Thyroid gland (tissue), 4 donors: Measurements from ENCODE around the gene USF1. TPM values are rescaled to one million over a fixed set of nuclear protein-coding genes. Genes with fewer than 3 reads are reported as not detected.
A peak's percentile ranks its signal among the peaks of the same experiment; 100 is the strongest.

Source experiments
- DNase-seq, 2 donors: peaks; one replicate each; pipeline ENCODE4 v3.0.0-alpha.2; 2019
- H3K27ac ChIP-seq, 3 donors: fragments of 200-600 bp; sonication (generic); 1 replicate in 2 of 3; 2 replicates in 1 of 3; pipeline ENCODE4 v1.5.1; 2016 to 2019; ENCODE audit warnings: mild to moderate bottlenecking in 1 of 3, moderate library complexity in 1 of 3
- H3K27me3 ChIP-seq: fragments of 200-600 bp; sonication (generic); one replicate; pipeline ENCODE4 v1.5.1; 2019
- H3K36me3 ChIP-seq, 2 donors: fragments of 200-600 bp; sonication (generic); one replicate each; pipeline ENCODE4 v1.5.1; 2016 to 2019
- H3K4me1 ChIP-seq, 2 donors: fragments of 200-600 bp; sonication (generic); one replicate each; pipeline ENCODE4 v1.5.1; 2017 to 2019
- H3K4me3 ChIP-seq, 3 donors: fragments of 200-600 bp; sonication (generic); replicated peaks in 1 of 3; 1 replicate in 2 of 3; 2 replicates in 1 of 3; pipeline ENCODE4 v1.5.1; 2016; ENCODE audit warnings: mild to moderate bottlenecking in 1 of 3
- H3K9me3 ChIP-seq: fragments of 200-600 bp; sonication (generic); one replicate; pipeline ENCODE4 v1.5.1; 2017
- POLR2A ChIP-seq, 2 donors: fragments of 450-650 bp; IDR thresholded peaks; one replicate each; pipeline ENCODE4 v1.6.1; 2017; ENCODE audit warnings: antibody characterized with exemption in 2 of 2, mild to moderate bottlenecking in 2 of 2, moderate library complexity in 1 of 2
- WGBS, 2 donors: methylation state at CpG; one replicate each; pipeline ENCODE4 v1.1.5; 2017; 5-methylcytosine and 5-hydroxymethylcytosine counted together
- intact Hi-C: fragments of 100-400 bp; cut with DNase I; formaldehyde crosslinking; loops from one replicate; pipeline ENCODE4 v1.15.1; 2023
- total RNA-seq, 4 donors: library from RNA; depleted of rRNA; stranded (reverse); fragments of >200 nt; gene quantifications; one replicate each; pipeline ENCODE4 v1.2.3, GENCODE V29; 2016
- TF ChIP-seq, protein P1 (sequence below), 6 experiments: fragments of 200-600 bp in 3 of 6; fragments of 450-650 bp in 3 of 6; sonication (generic) in 3 of 6; IDR thresholded peaks; one replicate each; pipeline ENCODE4 v1.5.1; 2016 to 2019; ENCODE audit warnings: antibody characterized with exemption in 6 of 6, mild to moderate bottlenecking in 2 of 6, inconsistent platforms in 1 of 6, moderate library complexity in 1 of 6

The USF1 gene
- total RNA-seq, 4 donors from 2014 or later, result 56.0 to 71.0 (median 70.3) TPM

GRCh38 chr1:161082996-161083747, 37.4 kb upstream of the USF1 start:
- Histone ChIP-seq H3K4me1 (peaks cover 0 to 11% of the 10 kb centered on the region in 2 donors), H3K36me3 (no peaks in the 10 kb centered on the region), H3K4me3 (no peak overlapping the region), H3K27ac (peak overlapping the region in 1 of 3 donors; percentile 45), H3K9me3 (no peaks in the 10 kb centered on the region), H3K27me3 (no peaks in the 10 kb centered on the region)
- intact Hi-C loops, result no loop called here
- DNase-seq, result peak; percentile 45 to 51
- WGBS, 2 donors, result 45 to 56% methylated on average over 6 to 8 of the region's 8 CpGs
- TF ChIP-seq POLR2A (IDR thresholded peaks at IDR 0.05), result no peak
- TF ChIP-seq, protein P1, sequence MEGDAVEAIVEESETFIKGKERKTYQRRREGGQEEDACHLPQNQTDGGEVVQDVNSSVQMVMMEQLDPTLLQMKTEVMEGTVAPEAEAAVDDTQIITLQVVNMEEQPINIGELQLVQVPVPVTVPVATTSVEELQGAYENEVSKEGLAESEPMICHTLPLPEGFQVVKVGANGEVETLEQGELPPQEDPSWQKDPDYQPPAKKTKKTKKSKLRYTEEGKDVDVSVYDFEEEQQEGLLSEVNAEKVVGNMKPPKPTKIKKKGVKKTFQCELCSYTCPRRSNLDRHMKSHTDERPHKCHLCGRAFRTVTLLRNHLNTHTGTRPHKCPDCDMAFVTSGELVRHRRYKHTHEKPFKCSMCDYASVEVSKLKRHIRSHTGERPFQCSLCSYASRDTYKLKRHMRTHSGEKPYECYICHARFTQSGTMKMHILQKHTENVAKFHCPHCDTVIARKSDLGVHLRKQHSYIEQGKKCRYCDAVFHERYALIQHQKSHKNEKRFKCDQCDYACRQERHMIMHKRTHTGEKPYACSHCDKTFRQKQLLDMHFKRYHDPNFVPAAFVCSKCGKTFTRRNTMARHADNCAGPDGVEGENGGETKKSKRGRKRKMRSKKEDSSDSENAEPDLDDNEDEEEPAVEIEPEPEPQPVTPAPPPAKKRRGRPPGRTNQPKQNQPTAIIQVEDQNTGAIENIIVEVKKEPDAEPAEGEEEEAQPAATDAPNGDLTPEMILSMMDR (IDR thresholded peaks at IDR 0.05), result no peak

DNA sequence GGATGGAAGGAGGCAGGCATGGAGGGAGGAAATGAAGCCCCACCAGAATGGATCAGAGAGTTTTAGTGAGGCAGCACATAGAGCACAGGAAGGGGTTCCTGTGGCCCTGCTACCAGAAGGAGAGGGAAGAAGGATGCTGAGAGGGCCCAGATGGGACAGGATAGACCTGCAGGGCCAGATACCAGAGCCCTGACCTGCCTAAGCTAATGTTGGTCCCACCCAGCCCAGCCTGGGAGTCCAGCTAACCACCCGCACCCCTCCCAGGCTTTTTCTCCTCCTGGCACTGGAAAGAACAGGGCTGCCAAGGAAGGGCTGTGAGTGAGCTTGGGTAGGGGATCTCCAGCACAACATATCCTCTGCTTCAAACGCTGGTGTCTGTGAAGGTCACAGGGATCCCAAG, 36.7 kb upstream of the USF1 start:
- intact Hi-C loops, result no loop called here
- H3K9me3 ChIP-seq, result no peaks in the 10 kb centered on the region
- no peaks in the 10 kb centered on the region for H3K36me3 ChIP-seq
- no peaks in the 10 kb centered on the region for H3K27me3 ChIP-seq
- no peak for TF ChIP-seq POLR2A (IDR thresholded peaks at IDR 0.05)
- TF ChIP-seq, protein P1 (IDR thresholded peaks at IDR 0.05), result no peak
- peaks cover 0 to 11% of the 10 kb centered on the region in 2 donors for H3K4me1 ChIP-seq
- DNase-seq, result no peak
- 79 to 82% methylated on average over 2 of the region's 2 CpGs for WGBS, 2 donors
- H3K4me3 ChIP-seq, result no peak overlapping the region
- no peak overlapping the region for H3K27ac ChIP-seq

GRCh38 chr1:161081519-161081918, 35.7 kb upstream of the USF1 start:
- no peak for DNase-seq
- 76 to 77% methylated on average over 5 of the region's 5 CpGs for WGBS, 2 donors
- no peak for TF ChIP-seq POLR2A (IDR thresholded peaks at IDR 0.05)
- TF ChIP-seq, protein P1 (IDR thresholded peaks at IDR 0.05), result no peak
- Histone ChIP-seq H3K9me3 (no peaks in the 10 kb centered on the region), H3K36me3 (no peaks in the 10 kb centered on the region), H3K27me3 (no peaks in the 10 kb centered on the region), H3K4me3 (no peak overlapping the region), H3K27ac (no peak overlapping the region), H3K4me1 (peaks cover 0 to 11% of the 10 kb centered on the region in 2 donors)
- intact Hi-C loops, result no loop called here

DNA sequence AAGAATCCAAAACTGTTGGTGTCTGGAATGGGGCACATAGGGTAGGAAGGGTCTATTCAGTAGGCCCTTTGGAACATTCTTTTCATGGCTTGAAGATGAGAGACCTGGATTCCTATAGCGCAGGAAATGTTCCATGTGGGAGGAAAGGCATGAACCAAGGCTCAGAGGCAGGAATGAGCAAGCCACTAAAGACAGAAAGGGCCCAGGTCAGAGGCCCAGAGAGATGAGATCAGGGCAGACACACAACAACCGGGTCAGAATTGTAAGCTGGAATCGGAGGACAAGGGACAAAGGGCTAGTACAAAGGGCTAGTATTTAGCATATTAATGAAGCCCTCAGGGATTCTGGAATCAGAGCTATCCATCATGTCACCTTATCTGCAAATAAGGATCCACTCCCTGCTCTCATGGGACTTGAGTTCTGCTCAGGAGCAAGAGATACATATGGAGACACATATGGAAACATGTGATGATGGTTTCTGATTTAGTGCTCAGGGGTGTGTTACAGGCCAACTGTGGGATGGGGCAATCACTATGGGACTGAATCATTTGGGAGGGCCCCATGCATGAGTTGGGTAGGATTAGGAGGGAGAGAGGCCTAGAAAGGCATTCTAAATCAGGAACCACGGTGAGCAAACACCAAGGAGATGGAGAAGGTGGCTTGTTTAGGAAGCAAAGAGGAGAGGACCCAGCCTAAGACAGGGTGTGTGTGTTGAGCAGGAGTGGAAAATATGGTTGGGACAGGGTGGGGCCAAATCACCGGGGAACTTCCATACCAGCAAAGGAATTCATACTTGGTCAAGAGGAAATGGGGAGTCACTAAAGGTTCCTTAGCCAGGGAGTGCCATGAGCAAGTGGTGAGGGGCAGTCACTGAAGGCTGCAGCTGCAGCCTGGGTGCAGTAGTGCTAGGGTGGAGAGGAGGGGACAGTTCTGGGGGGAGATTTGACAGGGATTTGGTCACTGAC, 34.9 kb upstream of the USF1 start:
- H3K4me3 ChIP-seq, result no peak overlapping the region
- no peaks in the 10 kb centered on the region for H3K9me3 ChIP-seq
- no peaks in the 10 kb centered on the region for H3K27me3 ChIP-seq
- 77 to 85% methylated on average over 5 of the region's 5 CpGs for WGBS, 2 donors
- no peak overlapping the region for H3K27ac ChIP-seq
- no peaks in the 10 kb centered on the region for H3K36me3 ChIP-seq
- H3K4me1 ChIP-seq, result peaks cover 0 to 11% of the 10 kb centered on the region in 2 donors
- DNase-seq, result no peak
- intact Hi-C loops, result no loop called here
- TF ChIP-seq, protein P1 (IDR thresholded peaks at IDR 0.05), result no peak
- no peak for TF ChIP-seq POLR2A (IDR thresholded peaks at IDR 0.05)
